H1 (cell line): ENCODE data around the gene GAMT. TPM values are rescaled to one million over a fixed set of nuclear protein-coding genes. Genes with fewer than 3 reads are reported as not detected.

Experiments used
- CTCF ChIA-PET: fragments of 300-600 bp; sonication (Branson Sonifier 250); formaldehyde crosslinking; loops from one replicate; lab custom pipeline; 2021; ENCODE audit not compliant: partially characterized antibody; lab: Charles Lee
- POLR2A ChIA-PET: fragments of 300-600 bp; sonication (Branson Sonifier 250); formaldehyde crosslinking; loops from one replicate; lab custom pipeline; 2021; ENCODE audit warnings: inconsistent platforms; ENCODE audit not compliant: partially characterized antibody; lab: Charles Lee
- DNase-seq, 2 experiments: peaks; one replicate each; pipeline versions ENCODE4 v3.0.0 to v3.0.0-alpha.2; 2010 to 2022; ENCODE audit warnings: low spot score in 2 of 2, low read depth in 1 of 2, mixed read lengths in 1 of 2
- FAIRE-seq: peaks from 2 replicates; lab custom pipeline; 2011; peaks lifted over from hg19 to GRCh38; lab: Jason Lieb, UNC
- H2AFZ ChIP-seq: 2 replicates; pipeline ENCODE4 v1.8.1; 2012; ENCODE audit warnings: low read length, inconsistent platforms
- H2AK5ac ChIP-seq: 2 replicates; pipeline ENCODE4 v1.6.1; 2013; ENCODE audit warnings: low read depth, low read length
- H2BK120ac ChIP-seq: replicated peaks from 2 replicates; pipeline ENCODE3; 2013; ENCODE audit warnings: low read depth, low read length, inconsistent platforms
- H2BK12ac ChIP-seq: 2 replicates; pipeline ENCODE4 v1.6.1; 2013; ENCODE audit warnings: low read depth, low read length
- H2BK15ac ChIP-seq: 2 replicates; pipeline ENCODE4 v1.6.1; 2013; ENCODE audit warnings: low read length
- H2BK20ac ChIP-seq: 2 replicates; pipeline ENCODE4 v1.6.1; 2013; ENCODE audit warnings: low read length
- H2BK5ac ChIP-seq: 2 replicates; pipeline ENCODE4 v1.6.1; 2013; ENCODE audit warnings: low read depth, low read length
- H3K14ac ChIP-seq: 2 replicates; pipeline ENCODE4 v1.6.1; 2013; ENCODE audit warnings: inconsistent platforms; ENCODE audit not compliant: insufficient read length
- H3K18ac ChIP-seq: 2 replicates; pipeline ENCODE4 v1.6.1; 2013; ENCODE audit warnings: low read length; ENCODE audit errors: extremely low read depth
- H3K23ac ChIP-seq: 2 replicates; pipeline ENCODE4 v1.6.1; 2013; ENCODE audit warnings: inconsistent platforms; ENCODE audit not compliant: insufficient read length
- H3K23me2 ChIP-seq: 2 replicates; pipeline ENCODE4 v1.6.1; 2013; ENCODE audit warnings: low read depth, low read length
- H3K27ac ChIP-seq: 2 replicates; pipeline ENCODE4 v1.6.1; 2011; ENCODE audit warnings: low read depth, low read length, inconsistent platforms
- H3K27me3 ChIP-seq, 4 experiments: replicated peaks in 1 of 4; 1 replicate in 1 of 4; 2 replicates in 3 of 4; pipeline versions ENCODE4 v1.6.1 to v1.8.1; 2011 to 2013; ENCODE audit warnings: low read length in 3 of 4, mild to moderate bottlenecking in 3 of 4, inconsistent platforms in 2 of 4, mixed read lengths in 2 of 4, moderate library complexity in 1 of 4; ENCODE audit not compliant: control insufficient read depth in 3 of 4, insufficient read depth in 3 of 4; ENCODE audit errors: extremely low read depth in 1 of 4
- H3K36me3 ChIP-seq, 4 experiments: 2 replicates each; pipeline versions ENCODE4 v1.6.1 to v1.8.1; 2011 to 2013; ENCODE audit warnings: mild to moderate bottlenecking in 4 of 4, low read length in 3 of 4, moderate library complexity in 2 of 4, control low read depth in 1 of 4, inconsistent platforms in 1 of 4; ENCODE audit not compliant: insufficient read depth in 4 of 4, control insufficient read depth in 2 of 4
- H3K4ac ChIP-seq: replicated peaks from 2 replicates; pipeline ENCODE3; 2013; ENCODE audit warnings: low read length, low read depth, mixed read lengths, inconsistent platforms; ENCODE audit not compliant: insufficient read length
- H3K4me1 ChIP-seq, 4 experiments: replicated peaks in 1 of 4; 1 replicate in 1 of 4; 2 replicates in 3 of 4; pipeline versions ENCODE4 v1.6.1 to v1.8.1; 2011 to 2013; ENCODE audit warnings: low read length in 3 of 4, inconsistent platforms in 2 of 4, mixed read lengths in 1 of 4; ENCODE audit not compliant: insufficient read depth in 4 of 4, control insufficient read depth in 3 of 4
- H3K4me2 ChIP-seq, 2 experiments: 2 replicates each; pipeline versions ENCODE4 v1.6.1 to v1.8.1; 2011 to 2013; ENCODE audit warnings: low read depth in 2 of 2, low read length in 2 of 2, control low read depth in 1 of 2, inconsistent platforms in 1 of 2, mild to moderate bottlenecking in 1 of 2; ENCODE audit not compliant: insufficient read depth in 1 of 2
- H3K4me3 ChIP-seq, 4 experiments: fragments of 200-600, 300-600 bp in 1 of 4; sonication (generic), shearing (Covaris generic), sonication (Bioruptor Twin) in 1 of 4; 2 replicates each; pipeline versions ENCODE4 v1.5.1 to v1.8.1; 2011 to 2016; ENCODE audit warnings: low read length in 4 of 4, low read depth in 3 of 4, control low read depth in 2 of 4, inconsistent platforms in 2 of 4, mild to moderate bottlenecking in 2 of 4, mixed read lengths in 1 of 4, moderate library complexity in 1 of 4; ENCODE audit not compliant: insufficient read depth in 2 of 4; ENCODE audit errors: extremely low read depth in 1 of 4
- H3K56ac ChIP-seq: replicated peaks from 2 replicates; pipeline ENCODE3; 2013; ENCODE audit warnings: low read depth, mild to moderate bottlenecking, mixed read lengths, low read length, inconsistent platforms; ENCODE audit not compliant: insufficient read length
- H3K79me1 ChIP-seq: 2 replicates; pipeline ENCODE4 v1.6.1; 2013; ENCODE audit warnings: low read depth, low read length, control low read depth
- H3K79me2 ChIP-seq, 2 experiments: 2 replicates each; pipeline versions ENCODE4 v1.6.1 to v1.8.1; 2012 to 2013; ENCODE audit warnings: low read length in 2 of 2, mild to moderate bottlenecking in 2 of 2, inconsistent platforms in 1 of 2; ENCODE audit not compliant: insufficient read depth in 2 of 2, control insufficient read depth in 1 of 2
- H3K9ac ChIP-seq, 4 experiments: replicated peaks in 1 of 4; 1 replicate in 1 of 4; 2 replicates in 3 of 4; pipeline versions ENCODE4 v1.6.1 to v1.8.1; 2011 to 2013; ENCODE audit warnings: low read depth in 3 of 4, low read length in 3 of 4, control low read depth in 2 of 4, mild to moderate bottlenecking in 2 of 4, moderate library complexity in 2 of 4, inconsistent platforms in 1 of 4; ENCODE audit errors: extremely low read depth in 1 of 4
- H3K9me3 ChIP-seq, 2 experiments: 2 replicates each; pipeline versions ENCODE4 v1.6.1 to v1.8.1; 2012 to 2013; ENCODE audit warnings: mild to moderate bottlenecking in 2 of 2, moderate library complexity in 2 of 2, control low read depth in 1 of 2, inconsistent platforms in 1 of 2, low read depth in 1 of 2, low read length in 1 of 2, mixed read lengths in 1 of 2; ENCODE audit not compliant: insufficient read depth in 2 of 2
- H4K20me1 ChIP-seq, 2 experiments: replicated peaks in 1 of 2; 2 replicates each; pipeline versions ENCODE3 to v1.8.1; 2011 to 2013; ENCODE audit warnings: inconsistent platforms in 2 of 2, low read length in 2 of 2, mild to moderate bottlenecking in 1 of 2; ENCODE audit not compliant: insufficient read depth in 2 of 2, control insufficient read depth in 1 of 2
- H4K5ac ChIP-seq: 2 replicates; pipeline ENCODE4 v1.6.1; 2013; ENCODE audit warnings: low read length, low read depth, mixed read lengths, inconsistent platforms; ENCODE audit not compliant: insufficient read length
- H4K8ac ChIP-seq: 2 replicates; pipeline ENCODE4 v1.8.0; 2013; ENCODE audit warnings: mild to moderate bottlenecking, moderate library complexity, low read length, inconsistent platforms; ENCODE audit not compliant: insufficient read depth; ENCODE audit errors: extremely low read depth
- H4K91ac ChIP-seq: replicated peaks from 2 replicates; pipeline ENCODE3; 2013; ENCODE audit warnings: low read length, mixed read lengths, inconsistent platforms; ENCODE audit not compliant: insufficient read length
- MAFK ChIP-seq: IDR thresholded peaks from 2 replicates; pipeline ENCODE4 v1.6.1; 2012; ENCODE audit warnings: low read depth, mild to moderate bottlenecking, improper control_type of control experiment, low read length
- POLR2AphosphoS5 ChIP-seq: IDR thresholded peaks from 2 replicates; pipeline ENCODE4 v1.6.1; 2011; ENCODE audit warnings: low read depth, low read length
- SIRT6 ChIP-seq: IDR thresholded peaks from one replicate; pipeline ENCODE4 v1.7.1; 2012; ENCODE audit warnings: low read length, inconsistent platforms
- WGBS, 2 experiments: shearing (Covaris generic) in 1 of 2; methylation state at CpG; one replicate each; pipeline versions ENCODE4 v1.1.6 to v1.1.7; 2013 to 2015; ENCODE audit warnings: low lambda C conversion rate in 2 of 2, mixed read lengths in 2 of 2, inconsistent platforms in 1 of 2, low coverage in 1 of 2, missing lambda C conversion rate in 1 of 2; ENCODE audit not compliant: insufficient replicate concordance in 2 of 2, insufficient coverage in 1 of 2, insufficient read length in 1 of 2; ENCODE audit errors: extremely low coverage in 1 of 2, missing lambda C conversion rate in 1 of 2; 5-methylcytosine and 5-hydroxymethylcytosine counted together
- polyA plus RNA-seq, 7 experiments: library from polyadenylated mRNA; depleted of rRNA in 3 of 7; stranded (reverse) in 5 of 7; unstranded in 2 of 7; fragments of >200 nt in 5 of 7; fragments of 200-250 nt in 2 of 7; gene quantifications; 1 replicate in 5 of 7; 2 replicates in 1 of 7; 4 replicates in 1 of 7; pipeline versions ENCODE4 v1.2.1 to v1.2.3, GENCODE V29; 2011 to 2013; ENCODE audit warnings: missing spikeins in 2 of 7, mixed read lengths in 2 of 7
- total RNA-seq: library from RNA; stranded (reverse); fragmentation: NEBNext Ultra II Directional; extraction: Animal tissue kit (Norgen Biotek cat#: 25700); gene quantifications from 2 replicates; pipeline ENCODE4 v1.2.1, GENCODE V29; 2021

GAMT gene
- total and polyA plus RNA-seq, 2 of the 8 experiments (the other 6 are each of a cell fraction or from before 2014, with no cell fraction given) = 17.2 to 35.6 TPM

GRCh38 chr19:1441022-1441426 is 39.7 kb upstream of the GAMT start:
- no peak overlapping the region for H3K4me2 ChIP-seq
- no peak overlapping the region for H4K5ac ChIP-seq
- no peaks in the 10 kb centered on the region for H3K9me3 ChIP-seq
- ChIA-PET CTCF (interaction anchor here (0.9 to 5.6 kb wide), 3 partner anchors 14 to 160 kb away, joined by 3 to 54 read pairs (median 3); no protein-coding TSS in a partner anchor), POLR2A (interaction anchor here (0.6 to 7.6 kb wide), 17 partner anchors 12 to 254 kb away, joined by 3 to 109 read pairs (median 4); partner anchors contain the start of gene APC2)
- TF ChIP-seq MAFK (no peak), POLR2AphosphoS5 (peak; percentile 48; the same call in 1 of the 2 replicates), SIRT6 (no peak)
- H2BK12ac ChIP-seq = no peak overlapping the region
- H3K14ac ChIP-seq = no peak overlapping the region
- no peak overlapping the region for H2BK120ac ChIP-seq
- peaks cover 3% of the 10 kb centered on the region; the same call in 1 of the 2 replicates for H3K23me2 ChIP-seq
- peaks cover 4% of the 10 kb centered on the region for H3K79me1 ChIP-seq
- H3K27ac ChIP-seq = no peak overlapping the region
- peaks cover 0 to 3% (median 3%) of the 10 kb centered on the region in 4 experiments; a peak in 3 of 7 replicates for H3K27me3 ChIP-seq
- peaks cover 26 to 37% (median 29%) of the 10 kb centered on the region in 4 experiments for H3K36me3 ChIP-seq
- H2BK5ac ChIP-seq = 0 out of 2 replicates have a peak overlapping the region, but pooled peaks have one; percentile 9
- H2AFZ ChIP-seq = no peak overlapping the region
- no peak overlapping the region for H2BK15ac ChIP-seq
- no peak overlapping the region for H3K23ac ChIP-seq
- H3K9ac ChIP-seq = no peak overlapping the region
- no peak overlapping the region for H3K56ac ChIP-seq
- no peak overlapping the region; the same call in 1 of the 2 replicates for H3K18ac ChIP-seq
- no peak overlapping the region for H3K4me3 ChIP-seq
- no peak for DNase-seq
- no peak overlapping the region for H3K4ac ChIP-seq
- no peak overlapping the region for H2BK20ac ChIP-seq
- H2AK5ac ChIP-seq = no peak overlapping the region
- no peak overlapping the region for H4K8ac ChIP-seq
- no peak overlapping the region for H4K91ac ChIP-seq
- 91% methylated on average over 9 of the region's 9 CpGs; no CpG with 5 or more reads in 1 of the 2 experiments for WGBS, 2 experiments
- no peak for FAIRE-seq
- H3K79me2 ChIP-seq = peaks cover 2 to 24% of the 10 kb centered on the region in 2 experiments; a peak in 3 of 4 replicates
- H3K4me1 ChIP-seq = peaks cover 0 to 11% (median 4%) of the 10 kb centered on the region in 4 experiments; a peak in 5 of 7 replicates
- H4K20me1 ChIP-seq = peaks cover 19 to 23% of the 10 kb centered on the region in 2 experiments
